Stomach (tissue), 9 donors: ENCODE data around the gene C17orf50. TPM values are rescaled to one million over a fixed set of nuclear protein-coding genes. Genes with fewer than 3 reads are reported as not detected.

Experiments used
- DNase-seq, 2 donors: peaks; one replicate each; pipeline versions ENCODE4 v3.0.0 to v3.0.0-alpha.2; 2013 to 2019
- H3K27ac ChIP-seq, 5 donors: fragments of 200-600 bp in 4 of 5; sonication (generic) in 4 of 5; one replicate each; pipeline ENCODE4 v1.5.1; 2013 to 2019; ENCODE audit warnings: mild to moderate bottlenecking in 1 of 5, moderate library complexity in 1 of 5
- H3K27me3 ChIP-seq, 3 donors: fragments of 200-600 bp; sonication (generic); one replicate each; pipeline ENCODE4 v1.5.1; 2017 to 2019; ENCODE audit warnings: mixed run types in 1 of 3
- H3K36me3 ChIP-seq, 4 donors: fragments of 200-600 bp; sonication (generic); 1 replicate in 3 of 4; 2 replicates in 1 of 4; pipeline ENCODE4 v1.5.1; 2016 to 2019
- H3K4me1 ChIP-seq, 4 donors: fragments of 200-600 bp; sonication (generic); one replicate each; pipeline ENCODE4 v1.5.1; 2016 to 2019
- H3K4me3 ChIP-seq, 4 donors: fragments of 200-600 bp; sonication (generic) in 3 of 4; one replicate each; pipeline ENCODE4 v1.5.1; 2016 to 2019; ENCODE audit warnings: mild to moderate bottlenecking in 1 of 4
- H3K9me3 ChIP-seq, 4 donors: fragments of 200-600 bp; sonication (generic); one replicate each; pipeline ENCODE4 v1.5.1; 2016 to 2019
- EP300 ChIP-seq: sonication (generic); formaldehyde crosslinking; IDR thresholded peaks from one replicate; pipeline ENCODE4 v1.6.1; 2017; ENCODE audit warnings: antibody characterized with exemption
- POLR2A ChIP-seq, 4 donors: fragments of 450-650 bp; IDR thresholded peaks; one replicate each; pipeline ENCODE4 v1.6.1; 2016; ENCODE audit warnings: antibody characterized with exemption in 4 of 4, control low read depth in 2 of 4, mild to moderate bottlenecking in 1 of 4, moderate library complexity in 1 of 4
- POLR2AphosphoS5 ChIP-seq, 3 donors: sonication (generic); formaldehyde crosslinking; IDR thresholded peaks; one replicate each; pipeline ENCODE4 v1.6.1; 2016; ENCODE audit warnings: antibody characterized with exemption in 3 of 3
- WGBS, 5 donors: extraction: QIAGEN DNeasy Blood & Tissue Kit in 3 of 5; methylation state at CpG; one replicate each; pipeline versions ENCODE4 v1.1.5 to v1.1.7; 2013 to 2018; 5-methylcytosine and 5-hydroxymethylcytosine counted together
- intact Hi-C: fragments of 100-400 bp; cut with DNase I; formaldehyde crosslinking; loops from one replicate; pipeline ENCODE4 v1.15.1; 2023; ENCODE audit warnings: low total_unique reads
- polyA plus RNA-seq, 3 donors: library from polyadenylated mRNA; stranded (reverse); fragments of 200-250 nt; gene quantifications; one replicate each; pipeline ENCODE4 v1.2.3, GENCODE V29; 2013
- total RNA-seq, 5 donors: library from RNA; depleted of rRNA; stranded (reverse); fragments of >200 nt; gene quantifications; one replicate each; pipeline versions ENCODE4 v1.1.0 to v1.2.3, GENCODE V29; 2014 to 2016
- TF ChIP-seq, protein P1 (sequence below), 7 experiments: fragments of 450-650 bp in 4 of 7; fragments of 200-600 bp in 3 of 7; sonication (generic) in 3 of 7; IDR thresholded peaks; one replicate each; pipeline ENCODE4 v1.5.1; 2016 to 2019; ENCODE audit warnings: antibody characterized with exemption in 7 of 7, control low read depth in 2 of 7, mild to moderate bottlenecking in 1 of 7
- donor health status: healthy with polysubstance abuse.
- donor health status: Bipolar disorder and iron deficiency.
- donor health status: healthy.

The C17orf50 gene
- total and polyA plus RNA-seq, 8 donors, result not detected

DNA sequence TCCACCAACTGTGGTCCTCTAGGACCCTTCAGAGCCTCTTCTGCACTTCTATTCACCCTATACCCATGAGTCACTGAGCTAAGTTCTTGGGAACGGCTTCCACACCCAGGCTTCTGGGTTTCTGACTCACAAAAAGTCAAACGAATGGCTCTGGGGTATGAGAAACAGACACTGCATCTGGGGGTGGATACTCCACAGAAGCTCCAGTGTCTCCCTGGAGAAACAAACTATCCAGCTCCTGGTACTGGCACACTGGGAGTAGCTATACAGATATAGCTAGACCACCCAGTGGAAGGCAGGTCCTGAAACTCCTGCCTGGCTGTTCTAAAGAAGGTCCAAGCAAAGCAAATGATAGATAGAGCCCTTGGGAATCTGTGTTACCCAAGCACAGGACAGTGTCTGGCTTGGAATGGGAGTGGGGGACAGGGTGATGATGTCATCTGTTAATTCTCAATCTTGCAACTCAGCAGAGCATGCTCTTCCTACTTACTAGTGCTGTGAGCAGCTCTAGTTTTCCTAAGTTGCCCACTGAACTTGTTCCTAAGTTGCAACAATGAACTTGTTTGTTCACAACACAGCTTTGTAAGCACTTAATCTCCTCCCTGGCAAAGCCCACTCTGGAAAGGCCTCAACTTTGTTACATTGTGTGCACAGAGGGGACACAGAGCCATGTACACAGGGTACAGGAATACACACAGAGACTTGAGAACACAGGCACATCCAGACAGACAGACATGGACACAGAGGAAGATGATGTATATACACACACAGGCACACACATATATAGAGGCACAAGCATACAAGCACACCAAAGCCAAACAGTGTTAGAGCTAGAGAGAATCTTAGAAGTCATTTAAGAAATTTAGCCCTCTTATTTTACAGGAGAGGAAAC lies 28.0 kb downstream of the C17orf50 start:
- H3K9me3 ChIP-seq, result no peaks in the 10 kb centered on the region
- DNase-seq, result peak in 1 of 2 donors; percentile 66
- H3K27me3 ChIP-seq, result peaks cover 0 to 6% (median 0%) of the 10 kb centered on the region in 3 donors
- WGBS, 5 donors, result 28 to 43% (median 33%) methylated on average over 2 of the region's 2 CpGs
- TF ChIP-seq, protein P1, sequence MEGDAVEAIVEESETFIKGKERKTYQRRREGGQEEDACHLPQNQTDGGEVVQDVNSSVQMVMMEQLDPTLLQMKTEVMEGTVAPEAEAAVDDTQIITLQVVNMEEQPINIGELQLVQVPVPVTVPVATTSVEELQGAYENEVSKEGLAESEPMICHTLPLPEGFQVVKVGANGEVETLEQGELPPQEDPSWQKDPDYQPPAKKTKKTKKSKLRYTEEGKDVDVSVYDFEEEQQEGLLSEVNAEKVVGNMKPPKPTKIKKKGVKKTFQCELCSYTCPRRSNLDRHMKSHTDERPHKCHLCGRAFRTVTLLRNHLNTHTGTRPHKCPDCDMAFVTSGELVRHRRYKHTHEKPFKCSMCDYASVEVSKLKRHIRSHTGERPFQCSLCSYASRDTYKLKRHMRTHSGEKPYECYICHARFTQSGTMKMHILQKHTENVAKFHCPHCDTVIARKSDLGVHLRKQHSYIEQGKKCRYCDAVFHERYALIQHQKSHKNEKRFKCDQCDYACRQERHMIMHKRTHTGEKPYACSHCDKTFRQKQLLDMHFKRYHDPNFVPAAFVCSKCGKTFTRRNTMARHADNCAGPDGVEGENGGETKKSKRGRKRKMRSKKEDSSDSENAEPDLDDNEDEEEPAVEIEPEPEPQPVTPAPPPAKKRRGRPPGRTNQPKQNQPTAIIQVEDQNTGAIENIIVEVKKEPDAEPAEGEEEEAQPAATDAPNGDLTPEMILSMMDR (IDR thresholded peaks at IDR 0.05), result no peak
- TF ChIP-seq POLR2AphosphoS5 (IDR thresholded peaks at IDR 0.05) (peak in 1 of 3 donors; percentile 45), EP300 (no peak), POLR2A (IDR thresholded peaks at IDR 0.05) (no peak)
- H3K4me3 ChIP-seq, result no peak overlapping the region
- intact Hi-C loops, result no loop called here
- peaks cover 27 to 71% (median 48%) of the 10 kb centered on the region in 4 donors for H3K4me1 ChIP-seq
- peak overlapping the region; percentile 43 to 76 (median 73) for H3K27ac ChIP-seq
- no peaks in the 10 kb centered on the region for H3K36me3 ChIP-seq

DNA sequence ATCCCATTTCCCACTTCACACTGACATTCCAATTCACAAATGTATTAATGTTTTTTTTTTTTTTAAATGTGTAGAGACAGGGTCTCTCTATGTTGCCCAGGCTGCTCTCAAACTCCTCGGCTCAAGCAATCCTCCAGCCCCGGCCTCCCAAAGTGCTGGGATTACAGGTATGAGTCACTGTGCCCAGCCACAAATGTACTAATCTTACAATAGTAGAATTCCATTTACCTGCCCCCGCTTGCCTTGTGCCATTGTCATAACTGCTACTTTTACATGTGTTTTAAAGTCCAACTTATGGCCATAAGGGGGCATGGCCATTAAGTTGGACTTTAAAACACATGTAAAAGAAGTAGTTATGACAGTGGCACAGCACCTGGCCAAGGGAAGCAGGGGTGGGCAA lies 30.2 kb downstream of the C17orf50 start:
- Histone ChIP-seq H3K27me3 (peaks cover 0 to 28% (median 7%) of the 10 kb centered on the region in 3 donors), H3K9me3 (no peaks in the 10 kb centered on the region), H3K4me1 (peaks cover 29 to 71% (median 47%) of the 10 kb centered on the region in 4 donors), H3K4me3 (no peak overlapping the region), H3K36me3 (no peaks in the 10 kb centered on the region), H3K27ac (no peak overlapping the region)
- intact Hi-C loops, result no loop called here
- no peak for TF ChIP-seq POLR2A (IDR thresholded peaks at IDR 0.05)
- TF ChIP-seq EP300, result no peak
- TF ChIP-seq POLR2AphosphoS5 (IDR thresholded peaks at IDR 0.05), result no peak
- 87 to 97% (median 88%) methylated on average over 3 of the region's 3 CpGs for WGBS, 5 donors
- no peak for DNase-seq

DNA sequence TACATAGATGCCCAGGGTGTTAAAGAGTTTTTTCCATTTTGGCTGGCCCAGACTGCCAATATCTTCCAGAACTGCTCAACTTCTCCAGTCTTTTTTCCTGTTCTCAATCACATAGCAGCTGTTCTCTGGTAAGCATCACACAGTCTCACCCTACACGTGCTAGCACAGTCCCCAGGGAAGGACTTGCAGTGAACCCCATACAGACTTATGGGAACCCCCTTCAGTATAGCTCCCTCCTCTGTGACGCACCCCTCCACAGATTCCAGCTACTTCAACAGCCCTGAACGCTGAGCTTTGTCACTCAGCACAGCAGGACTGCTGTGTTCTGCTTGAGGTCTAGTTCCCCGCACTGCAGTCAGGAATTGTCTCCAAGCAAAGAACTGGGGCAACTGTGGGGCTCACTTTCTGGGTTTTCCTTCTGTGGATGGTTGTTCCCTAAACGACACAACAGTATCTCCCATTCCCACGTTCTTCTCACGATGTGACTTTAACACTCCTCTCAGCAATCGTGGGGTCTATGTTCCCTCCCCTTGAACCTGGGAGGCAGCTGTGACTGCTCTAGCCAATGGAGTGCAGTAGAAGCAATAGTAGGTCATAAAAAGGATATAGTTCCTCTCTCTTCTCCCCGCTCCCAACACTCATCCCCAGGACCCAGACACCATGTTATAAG lies 31.1 kb downstream of the C17orf50 start:
- Histone ChIP-seq H3K27me3 (peaks cover 0 to 36% (median 7%) of the 10 kb centered on the region in 3 donors), H3K9me3 (no peaks in the 10 kb centered on the region), H3K4me3 (no peak overlapping the region), H3K27ac (peak overlapping the region in 1 of 5 donors; percentile 13), H3K36me3 (no peaks in the 10 kb centered on the region), H3K4me1 (peaks cover 29 to 71% (median 45%) of the 10 kb centered on the region in 4 donors)
- TF ChIP-seq EP300 (no peak), POLR2A (IDR thresholded peaks at IDR 0.05) (no peak), POLR2AphosphoS5 (IDR thresholded peaks at IDR 0.05) (no peak)
- TF ChIP-seq, protein P1 (IDR thresholded peaks at IDR 0.05), result no peak
- intact Hi-C loops, result no loop called here
- 77 to 86% (median 81%) methylated on average over 9 of the region's 9 CpGs for WGBS, 5 donors
- no peak for DNase-seq

DNA sequence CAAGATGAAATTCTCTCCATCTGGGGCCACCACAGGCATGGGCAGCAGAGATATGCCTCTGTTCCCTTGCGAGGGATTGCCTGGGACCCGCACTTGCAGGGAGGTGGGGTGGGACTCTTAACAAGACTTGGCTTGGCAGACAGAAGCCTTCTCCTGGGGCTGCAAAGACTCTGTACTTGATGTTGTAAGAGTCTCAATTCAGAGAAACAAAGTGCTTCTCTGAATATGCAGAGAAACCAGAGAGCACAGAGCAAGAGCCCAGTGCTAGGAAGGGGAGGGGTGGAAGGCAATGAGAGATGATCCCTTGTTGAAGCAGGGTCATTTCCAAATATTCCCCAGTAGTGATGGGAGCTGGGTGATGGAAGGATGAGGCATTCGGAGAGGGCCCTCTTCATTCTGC lies 32.6 kb downstream of the C17orf50 start:
- intact Hi-C loops, result no loop called here
- TF ChIP-seq EP300 (no peak), POLR2AphosphoS5 (IDR thresholded peaks at IDR 0.05) (no peak), POLR2A (IDR thresholded peaks at IDR 0.05) (no peak)
- TF ChIP-seq, protein P1 (IDR thresholded peaks at IDR 0.05), result no peak
- H3K36me3 ChIP-seq, result no peaks in the 10 kb centered on the region

More for the DNA sequence above, 32.6 kb downstream of the C17orf50 start:
- peak overlapping the region in 1 of 4 donors; percentile 84 for H3K4me3 ChIP-seq
- DNase-seq, result peak in 1 of 2 donors; percentile 20
- H3K27ac ChIP-seq, result peak overlapping the region in 2 of 5 donors; percentile 22 to 27
- no peaks in the 10 kb centered on the region for H3K9me3 ChIP-seq
- peaks cover 0 to 50% (median 7%) of the 10 kb centered on the region in 3 donors for H3K27me3 ChIP-seq
- WGBS, 5 donors, result 67 to 88% (median 83%) methylated on average over 3 of the region's 3 CpGs
- H3K4me1 ChIP-seq, result peaks cover 17 to 60% (median 31%) of the 10 kb centered on the region in 4 donors
